ENCODE results near the gene HOXA3.

- TF ChIP-seq CTCF (conservative IDR thresholded peaks at IDR 0.05) (no peak), ZFX (IDR thresholded peaks at IDR 0.05) (no peak)
These were observed 13.7 kb upstream of the HOXA3 start for GRCh38 chr7:27165996-27166530.
